Ishikawa (cell line): Measurements from ENCODE around the gene ESYT2.

Source experiments
- CEBPB ChIP-seq: IDR thresholded peaks from 2 replicates; pipeline ENCODE4 v1.6.1; 2012
- TAF1 ChIP-seq: IDR thresholded peaks from 2 replicates; pipeline ENCODE4 v1.6.1; 2012; ENCODE audit warnings: low read depth, mild to moderate bottlenecking
- TEAD4 ChIP-seq: IDR thresholded peaks from 2 replicates; pipeline ENCODE4 v1.6.1; 2012
- YY1 ChIP-seq: IDR thresholded peaks from 2 replicates; pipeline ENCODE4 v1.6.1; 2012; ENCODE audit warnings: low read depth
- ZBTB7A ChIP-seq: IDR thresholded peaks from 2 replicates; pipeline ENCODE4 v1.6.1; 2012; ENCODE audit warnings: low read depth

- TF ChIP-seq TEAD4 (no peak), YY1 (no peak), ZBTB7A (no peak), TAF1 (no peak), CEBPB (no peak)
These were observed 29.5 kb upstream of the ESYT2 start for GRCh38 chr7:158858592-158859503.
